Endothelial cell (in vitro differentiated cells): Measurements from ENCODE around the gene ELAVL4. TPM values are rescaled to one million over a fixed set of nuclear protein-coding genes. Genes with fewer than 3 reads are reported as not detected.
A peak's percentile ranks its signal among the peaks of the same experiment; 100 is the strongest.

Experiments used
- DNase-seq: peaks from one replicate; pipeline ENCODE4 v3.0.0; 2021; ENCODE audit warnings: low spot score
- H3K27ac Mint-ChIP-seq: one replicate; pipeline ENCODE4 v1.8.0; 2021; ENCODE audit warnings: mixed read lengths, inconsistent platforms; ENCODE audit not compliant: unreplicated experiment
- H3K27me3 Mint-ChIP-seq: one replicate; pipeline ENCODE4 v1.8.0; 2021; ENCODE audit warnings: mild to moderate bottlenecking, moderate library complexity, mixed read lengths, inconsistent platforms; ENCODE audit not compliant: unreplicated experiment
- H3K36me3 Mint-ChIP-seq: one replicate; pipeline ENCODE4 v1.8.0; 2021; ENCODE audit warnings: mild to moderate bottlenecking, low read depth, mixed read lengths, inconsistent platforms; ENCODE audit not compliant: unreplicated experiment
- H3K4me1 Mint-ChIP-seq: one replicate; pipeline ENCODE4 v1.8.0; 2021; ENCODE audit warnings: mild to moderate bottlenecking, mixed read lengths, inconsistent platforms; ENCODE audit not compliant: unreplicated experiment
- H3K4me3 Mint-ChIP-seq: one replicate; pipeline ENCODE4 v1.8.0; 2021; ENCODE audit warnings: mild to moderate bottlenecking, mixed read lengths, inconsistent platforms; ENCODE audit not compliant: unreplicated experiment
- H3K9me3 Mint-ChIP-seq: one replicate; pipeline ENCODE4 v1.8.0; 2021; ENCODE audit warnings: mixed read lengths, inconsistent platforms; ENCODE audit not compliant: unreplicated experiment
- CTCF ChIP-seq: fragments of 200-600 bp; sonication (generic); IDR thresholded peaks from one replicate; pipeline ENCODE4 v1.5.0; 2021; ENCODE audit warnings: antibody characterized with exemption; ENCODE audit not compliant: unreplicated experiment
- total RNA-seq: library from RNA; stranded (reverse); fragmentation: NEBNext Ultra II Directional; extraction: Animal tissue kit (Norgen Biotek cat#: 25700); gene quantifications from one replicate; pipeline ENCODE4 v1.2.1, GENCODE V29; 2021; ENCODE audit not compliant: unreplicated experiment

Gene ELAVL4
- total RNA-seq, 1 donor from 2014 or later = 3.0 TPM

DNA sequence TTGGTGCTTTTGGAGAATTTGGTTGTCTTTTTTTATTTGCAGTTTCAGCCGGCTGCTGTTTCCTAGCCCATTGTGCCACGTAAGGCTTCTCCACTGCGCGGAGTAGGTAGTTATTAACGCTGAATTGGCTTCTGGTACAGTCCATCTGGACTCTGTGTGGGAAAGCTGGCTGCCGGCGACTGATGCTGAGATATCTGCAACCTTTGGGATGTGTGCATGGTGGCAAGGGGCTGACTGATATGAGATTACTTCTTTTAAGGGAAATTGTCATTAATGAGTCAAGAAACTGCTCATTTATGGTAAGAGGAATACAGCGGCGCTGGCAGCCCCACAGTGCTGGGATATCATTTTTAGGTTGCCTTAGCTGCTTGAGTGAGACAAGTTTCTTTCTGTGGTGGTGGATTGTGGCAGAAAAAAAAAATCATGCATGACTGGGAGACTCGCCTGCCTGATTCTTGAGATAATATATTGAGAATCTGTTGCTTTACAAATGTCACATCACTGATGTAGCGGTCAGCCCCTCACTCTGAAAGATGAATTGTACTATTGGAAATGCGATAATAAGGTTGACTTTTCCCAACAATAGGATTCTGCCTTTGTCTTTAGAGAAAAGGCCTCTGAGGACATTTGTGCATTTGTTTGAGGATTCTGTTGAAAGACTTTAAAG lies 2.5 kb upstream of the ELAVL4 start:
- Mint-ChIP-seq H3K4me3 (no peak overlapping the region), H3K9me3 (no peaks in the 10 kb centered on the region), H3K27ac (no peak overlapping the region), H3K4me1 (peaks cover 18% of the 10 kb centered on the region), H3K27me3 (no peaks in the 10 kb centered on the region), H3K36me3 (no peaks in the 10 kb centered on the region)
- TF ChIP-seq CTCF = no peak
- no peak for DNase-seq

DNA sequence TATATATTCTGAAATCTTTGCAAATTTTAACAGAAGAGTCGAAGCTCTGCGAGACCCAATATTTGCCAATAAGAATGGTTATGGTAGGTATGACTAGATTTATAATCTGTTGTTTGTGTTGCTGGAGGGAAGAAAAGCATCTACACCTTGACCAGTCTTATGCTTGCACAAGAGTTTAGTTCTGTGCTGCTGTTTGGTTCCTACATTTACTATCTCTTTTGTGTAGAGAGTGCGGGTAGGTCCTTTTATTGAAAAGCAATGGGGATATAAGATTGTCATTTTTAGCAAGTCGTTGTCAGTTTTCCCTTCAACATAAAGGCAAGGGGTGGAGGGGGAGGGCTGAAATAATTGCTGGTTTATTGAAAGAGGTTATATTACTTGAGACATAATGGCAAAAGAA lies 396 bp downstream of the ELAVL4 start:
- DNase-seq = no peak
- Mint-ChIP-seq H3K27me3 (no peaks in the 10 kb centered on the region), H3K36me3 (no peaks in the 10 kb centered on the region), H3K4me3 (no peak overlapping the region), H3K27ac (no peak overlapping the region), H3K4me1 (peaks cover 18% of the 10 kb centered on the region), H3K9me3 (no peaks in the 10 kb centered on the region)
- no peak for TF ChIP-seq CTCF

- no peak overlapping the region for H3K4me3 Mint-ChIP-seq
- H3K9me3 Mint-ChIP-seq = no peaks in the 10 kb centered on the region
- H3K4me1 Mint-ChIP-seq = peaks cover 18% of the 10 kb centered on the region
- no peaks in the 10 kb centered on the region for H3K27me3 Mint-ChIP-seq
- H3K36me3 Mint-ChIP-seq = no peaks in the 10 kb centered on the region
- no peak for TF ChIP-seq CTCF
- H3K27ac Mint-ChIP-seq = no peak overlapping the region
- DNase-seq = no peak
Observed at GRCh38 chr1:50109647-50110075, 941 bp downstream of the ELAVL4 start.

DNA sequence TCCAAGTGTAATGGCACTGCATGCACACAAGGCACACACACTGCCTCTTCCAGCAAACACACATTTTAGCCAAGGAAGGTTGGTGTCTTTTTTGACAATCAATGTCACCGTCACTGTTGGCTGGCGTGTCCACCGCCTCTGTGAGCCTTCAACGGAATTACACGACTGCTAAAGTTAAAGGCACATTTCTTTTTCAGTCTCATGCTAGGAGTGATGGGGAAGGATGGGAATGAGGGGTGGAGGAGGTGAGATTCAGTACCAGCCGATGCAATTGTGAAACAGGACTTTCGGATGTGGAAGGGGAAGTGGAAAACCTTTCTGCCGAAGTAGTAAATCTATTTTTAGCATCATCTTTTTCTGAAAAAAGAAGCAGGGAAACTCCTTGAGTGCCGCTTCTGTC lies 1.4 kb downstream of the ELAVL4 start:
- no peak for TF ChIP-seq CTCF
- Mint-ChIP-seq H3K27me3 (no peaks in the 10 kb centered on the region), H3K27ac (peak overlapping the region; percentile 58), H3K9me3 (no peaks in the 10 kb centered on the region), H3K4me1 (peaks cover 18% of the 10 kb centered on the region), H3K4me3 (no peak overlapping the region), H3K36me3 (no peaks in the 10 kb centered on the region)
- DNase-seq = no peak

DNA sequence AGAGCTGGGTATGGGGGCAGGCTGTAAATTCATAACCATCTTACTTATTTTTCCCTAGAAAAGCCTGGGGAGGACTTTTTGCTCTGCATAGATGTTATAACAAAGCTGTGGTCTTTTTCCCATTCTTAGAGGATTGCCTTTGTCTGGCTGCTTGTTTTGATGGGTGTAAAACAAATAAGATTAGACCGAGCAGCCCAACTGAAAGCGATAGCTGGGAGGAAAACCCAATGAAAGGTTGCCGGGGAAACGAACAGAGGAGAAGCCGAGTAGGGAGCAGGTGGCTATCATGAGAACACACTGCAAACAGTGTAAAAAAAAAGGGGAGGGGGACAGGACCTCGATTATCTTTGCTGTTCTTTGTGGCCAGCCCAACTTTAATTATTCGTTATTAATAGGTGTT lies 1.9 kb downstream of the ELAVL4 start:
- TF ChIP-seq CTCF = no peak
- Mint-ChIP-seq H3K4me3 (no peak overlapping the region), H3K4me1 (peaks cover 18% of the 10 kb centered on the region), H3K27me3 (no peaks in the 10 kb centered on the region), H3K9me3 (no peaks in the 10 kb centered on the region), H3K27ac (peak overlapping the region; percentile 58), H3K36me3 (no peaks in the 10 kb centered on the region)
- peak; percentile 18 for DNase-seq
